GM18520 (cell line): Measurements from ENCODE around the gene SRPRB.

ENCODE experiments used
- ATAC-seq: cut with Tn5 transposase; IDR thresholded peaks from one replicate; pipeline ENCODE4 v1.9.1; 2021; ENCODE audit not compliant: unreplicated experiment

The SRPRB gene

DNA sequence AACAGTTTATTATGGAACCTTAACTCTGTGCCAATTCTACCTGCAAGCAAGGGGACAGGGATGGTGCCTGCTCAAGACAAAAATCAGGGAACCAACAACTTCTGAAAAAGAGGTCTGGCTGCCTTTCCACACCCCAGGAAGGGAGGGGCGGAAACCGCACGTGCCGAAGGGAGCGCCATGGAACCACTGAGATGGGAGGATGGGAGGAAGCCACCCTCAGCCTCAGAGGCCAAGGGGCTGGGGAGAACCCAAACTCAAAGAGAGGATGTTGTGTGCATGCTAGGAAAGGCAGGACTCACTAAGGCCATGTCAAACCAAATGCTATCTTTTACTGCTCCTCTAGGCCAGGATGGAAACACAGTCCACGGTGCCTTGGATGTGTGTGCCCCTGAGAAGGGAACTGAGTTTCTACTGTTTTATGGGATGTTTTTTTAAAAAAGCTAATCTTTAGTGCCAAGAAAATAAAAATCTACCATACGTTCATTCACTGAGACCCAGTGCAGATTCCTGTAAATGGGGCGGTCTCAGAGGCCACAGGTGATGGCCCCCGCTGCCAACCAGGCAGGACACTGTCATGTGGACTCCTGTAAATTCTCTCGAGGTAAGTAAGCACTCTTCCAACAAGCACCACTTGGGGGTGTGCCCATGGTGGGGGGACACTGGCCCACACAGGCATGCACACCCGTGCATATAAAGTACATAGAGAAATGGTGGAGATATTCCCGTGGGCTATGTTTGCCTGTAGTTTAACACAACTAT, 20.5 kb downstream of the SRPRB start:
- ATAC-seq = no peak

DNA sequence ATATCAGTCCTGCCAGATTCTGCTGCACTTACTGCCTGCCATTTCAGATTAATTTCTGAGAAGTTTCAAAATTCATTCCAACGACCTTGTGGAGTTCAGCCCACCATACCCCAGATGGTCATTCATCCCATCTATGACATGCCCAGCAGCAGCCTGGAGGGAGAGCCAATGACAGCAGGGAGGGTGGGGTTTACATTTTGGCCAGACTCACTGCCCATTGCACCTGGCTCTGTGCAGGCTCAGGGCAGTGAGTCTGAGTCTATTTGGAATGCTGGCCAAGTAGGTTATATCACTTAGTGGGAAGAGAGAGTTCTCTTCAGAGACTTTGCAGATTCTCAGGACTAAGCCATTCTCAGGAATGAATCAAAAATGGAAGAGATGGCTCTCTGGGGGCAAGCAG, 21.5 kb downstream of the SRPRB start:
- no peak for ATAC-seq

- no peak for ATAC-seq
These were observed 22.1 kb downstream of the SRPRB start for GRCh38 chr3:133827684-133828083.

DNA sequence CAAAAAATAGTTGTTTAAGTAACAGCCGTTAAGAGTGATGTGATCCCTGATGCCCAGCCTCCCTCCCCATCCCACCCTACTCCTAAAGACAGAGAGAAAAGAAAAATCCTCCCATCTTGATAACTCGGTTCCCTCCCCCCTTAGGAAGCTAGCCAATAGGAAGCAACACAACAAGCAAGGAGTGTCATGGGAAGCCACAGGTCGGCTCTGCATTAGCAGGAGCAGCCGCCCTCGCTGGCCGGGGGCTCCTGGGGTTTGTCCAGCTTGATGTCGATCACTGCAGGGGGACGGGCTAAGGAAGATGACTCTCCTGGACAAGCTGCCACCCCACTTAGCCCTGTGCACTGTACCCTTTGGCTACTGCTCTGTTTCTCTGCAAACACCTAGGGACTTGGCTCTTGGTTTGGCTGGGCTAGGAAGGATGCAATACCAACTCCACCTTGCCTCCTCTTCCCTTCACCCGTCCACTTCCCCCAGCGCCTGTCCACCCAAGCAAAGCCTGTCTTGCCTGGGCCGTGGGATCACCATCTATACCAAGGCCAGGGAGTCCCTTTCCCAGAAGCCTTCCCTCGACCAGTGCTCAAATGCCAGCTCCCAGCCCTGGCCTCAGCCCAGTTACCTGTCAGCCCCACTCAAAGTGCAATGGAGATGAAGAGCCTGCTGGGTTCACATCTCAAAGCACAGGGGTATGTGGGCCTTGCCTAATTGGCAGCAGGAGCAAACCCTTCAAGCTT, 23.1 kb downstream of the SRPRB start:
- no peak for ATAC-seq

- ATAC-seq = no peak
These were observed 23.7 kb downstream of the SRPRB start for GRCh38 chr3:133829310-133829707.

- ATAC-seq = no peak
These were observed 24.5 kb downstream of the SRPRB start for GRCh38 chr3:133830071-133830470.

GRCh38 chr3:133831966-133832801, 26.6 kb downstream of the SRPRB start:
- ATAC-seq = no peak

- no peak for ATAC-seq
These were observed 27.2 kb downstream of the SRPRB start for GRCh38 chr3:133832802-133833144.

- no peak for ATAC-seq
These were observed 27.7 kb downstream of the SRPRB start for GRCh38 chr3:133833267-133833666.

DNA sequence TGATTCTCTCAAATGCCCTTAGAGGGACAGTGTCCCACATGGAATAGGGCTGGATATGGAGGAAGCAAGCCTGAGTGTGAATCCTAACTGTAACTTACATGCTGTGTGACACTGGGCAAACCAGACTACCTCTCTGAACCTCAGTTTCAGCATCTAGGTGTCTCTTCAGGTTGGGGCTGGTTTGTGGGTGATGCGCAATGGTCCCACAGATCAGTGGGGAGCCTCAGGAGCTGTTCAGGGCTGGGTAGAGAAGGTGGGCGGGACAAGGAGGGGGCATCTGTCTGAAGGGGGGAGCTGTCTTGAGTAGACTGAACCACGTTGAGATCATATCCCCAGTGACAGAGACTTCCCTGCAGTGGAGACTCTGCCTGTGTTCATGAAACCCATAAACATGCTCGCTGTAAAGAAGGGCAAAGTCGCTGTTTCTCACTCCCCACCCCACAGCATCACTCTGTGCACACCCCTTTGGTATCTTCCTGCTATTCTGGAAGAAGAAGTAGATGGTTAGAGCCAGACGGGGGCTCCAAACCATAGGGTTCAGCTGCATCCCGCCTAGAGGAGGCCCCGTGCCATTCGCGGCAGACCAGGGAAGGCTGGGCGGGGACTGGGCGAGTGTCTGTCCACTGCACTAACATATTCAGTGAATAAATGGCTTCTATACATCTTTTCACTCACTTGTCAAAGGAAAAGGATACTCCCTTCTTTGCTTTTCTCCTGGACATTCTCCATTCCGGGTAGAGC, 28.4 kb downstream of the SRPRB start:
- no peak for ATAC-seq

- no peak for ATAC-seq
These were observed 29.2 kb downstream of the SRPRB start for GRCh38 chr3:133834621-133835417.

DNA sequence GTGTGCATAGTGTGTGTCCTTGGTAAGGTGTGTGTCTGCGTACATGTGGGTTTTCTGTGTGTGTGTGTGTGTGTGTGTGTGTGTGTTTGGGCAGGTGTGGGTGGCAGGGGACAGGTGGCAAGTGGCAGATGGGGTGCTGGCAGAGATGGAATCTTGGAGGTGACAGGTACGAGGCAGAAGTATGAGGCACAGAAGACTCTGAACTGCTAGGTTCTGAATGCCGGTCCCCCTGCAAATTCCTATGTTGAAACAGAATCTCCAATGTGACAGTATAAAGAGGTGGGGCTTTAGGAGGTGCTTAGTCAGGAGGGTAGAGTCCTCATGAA, 29.8 kb downstream of the SRPRB start:
- ATAC-seq = no peak

DNA sequence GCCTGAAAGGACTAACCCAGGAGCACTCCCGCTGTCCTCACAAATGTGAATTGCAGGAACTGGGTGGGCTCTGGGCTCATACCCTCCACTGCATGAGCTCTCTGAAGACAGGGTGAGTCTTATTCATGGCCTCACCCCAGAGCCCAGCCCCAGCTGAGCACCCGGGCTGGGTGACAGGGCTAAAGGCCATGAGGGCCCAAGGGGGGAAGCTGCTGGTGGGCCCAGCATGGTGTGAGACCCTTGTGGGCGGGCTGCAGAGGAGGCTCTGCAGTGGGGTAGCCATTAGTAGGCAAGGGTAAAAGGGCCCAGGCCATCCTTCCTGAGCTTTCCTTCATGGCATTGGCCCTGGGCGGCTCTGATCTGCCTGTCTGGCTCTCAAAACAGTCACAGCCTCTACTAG, 30.3 kb downstream of the SRPRB start:
- no peak for ATAC-seq

DNA sequence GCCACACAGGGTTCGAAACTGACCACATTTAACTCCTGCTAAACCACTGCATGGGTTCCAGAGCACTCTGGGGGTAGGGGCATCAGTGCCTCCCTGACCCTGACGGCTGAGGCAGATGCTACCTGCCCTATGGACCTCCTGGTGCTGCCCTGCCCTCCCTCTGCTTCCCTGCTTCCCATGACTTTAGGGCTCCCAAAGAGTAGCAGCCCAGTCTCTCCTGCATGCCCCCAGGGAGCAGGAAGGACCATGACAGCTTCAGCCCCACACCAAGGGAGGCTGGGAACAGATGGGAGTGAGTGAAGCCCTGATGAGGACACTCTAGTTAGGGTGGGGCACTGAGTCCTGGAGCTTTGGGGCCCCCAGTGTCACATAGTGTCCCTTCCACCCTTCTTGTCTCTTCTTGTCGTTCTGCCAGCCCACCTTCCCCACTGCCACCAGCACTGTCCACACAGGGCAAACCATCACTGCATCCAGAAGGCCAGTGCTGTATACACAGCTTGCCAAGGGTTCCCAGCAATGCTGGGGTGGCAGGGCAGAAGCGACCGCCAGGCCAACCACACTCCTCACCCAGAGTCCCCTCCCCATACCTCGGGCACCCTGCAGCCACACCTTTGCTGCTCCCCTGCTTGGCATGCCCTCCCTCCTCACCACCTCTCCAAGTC, 31.0 kb downstream of the SRPRB start:
- no peak for ATAC-seq

GRCh38 chr3:133837487-133838295, 32.1 kb downstream of the SRPRB start:
- no peak for ATAC-seq

DNA sequence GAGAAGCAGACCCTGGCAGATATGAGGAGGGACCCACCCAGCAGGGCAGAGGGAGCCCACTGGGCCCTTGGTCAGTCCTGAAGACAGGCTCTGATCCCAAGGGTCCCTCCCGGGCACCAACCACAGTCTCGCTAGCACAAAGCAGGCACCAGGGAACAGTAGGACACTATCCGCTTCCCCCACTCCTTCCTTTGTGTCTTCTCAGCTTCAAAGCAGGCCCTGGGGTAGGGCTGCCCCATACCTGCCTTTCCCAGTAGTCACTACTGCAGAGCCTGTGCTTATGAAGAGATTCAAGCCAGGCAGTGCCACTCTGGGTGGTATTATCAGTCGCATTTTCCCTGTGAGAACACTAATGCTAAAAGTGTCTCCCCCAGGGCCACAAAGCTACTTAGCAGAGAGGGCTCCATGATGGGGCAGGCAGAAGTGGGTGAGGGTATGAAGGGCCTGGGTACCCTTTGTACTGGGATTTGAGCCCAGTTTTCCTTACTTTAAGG, 32.7 kb downstream of the SRPRB start:
- no peak for ATAC-seq

DNA sequence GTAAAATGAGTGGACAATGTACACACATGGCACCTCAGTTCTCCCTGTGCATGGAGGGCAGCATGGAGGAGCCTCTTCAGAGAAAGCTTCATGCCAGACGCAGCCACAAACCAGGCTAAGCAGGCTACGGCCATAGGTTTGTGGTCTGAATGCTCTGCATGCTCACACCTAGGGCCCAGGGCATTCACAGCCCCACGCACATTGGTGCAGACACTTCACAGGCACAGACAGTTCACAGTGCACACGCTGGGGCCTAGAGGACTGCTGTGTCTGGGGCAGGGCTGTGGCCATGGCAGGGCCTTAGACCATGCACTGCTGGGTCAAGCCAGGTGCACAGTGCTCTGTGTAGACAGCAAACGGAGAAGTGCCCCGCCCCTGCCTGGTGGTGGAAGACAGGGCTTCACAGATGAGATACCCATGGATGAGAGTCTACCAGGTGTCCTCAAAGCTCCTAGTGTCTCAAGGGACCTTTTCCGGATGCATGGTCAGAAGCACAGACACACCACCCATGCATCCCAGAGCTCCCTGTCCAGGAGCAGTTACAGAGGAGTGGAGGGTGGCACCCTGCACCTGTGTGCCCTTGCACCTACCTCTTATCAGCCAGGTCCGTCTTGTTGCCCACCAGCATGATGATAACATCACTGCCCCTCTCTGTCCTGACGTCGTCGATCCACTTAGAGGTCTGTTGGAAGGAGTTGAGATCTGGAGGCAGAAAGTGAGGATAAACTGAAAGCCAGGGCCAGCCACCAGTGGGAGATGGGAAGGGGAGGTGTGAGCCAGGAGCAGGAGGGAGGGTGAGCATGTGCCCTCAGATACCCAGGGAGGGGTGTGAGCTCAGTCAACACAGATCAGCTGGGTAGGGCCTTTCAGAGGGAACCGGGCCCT, 33.5 kb downstream of the SRPRB start:
- no peak for ATAC-seq
